Neural crest cell (in vitro differentiated cells): ENCODE results near the gene TGFBRAP1. TPM values are rescaled to one million over a fixed set of nuclear protein-coding genes. Genes with fewer than 3 reads are reported as not detected.
A peak's percentile ranks its signal among the peaks of the same experiment; 100 is the strongest.

Experiments
- DNase-seq: peaks from one replicate; pipeline ENCODE4 v3.0.0; 2021; ENCODE audit warnings: low read depth, mixed read lengths, low spot score
- H3K27ac Mint-ChIP-seq: one replicate; pipeline ENCODE4 v1.8.0; 2021; ENCODE audit warnings: mild to moderate bottlenecking, mixed read lengths; ENCODE audit not compliant: unreplicated experiment
- H3K27me3 Mint-ChIP-seq: 2 replicates; pipeline ENCODE4 v1.8.0; 2021; ENCODE audit warnings: low read depth, mild to moderate bottlenecking, mixed read lengths
- H3K36me3 Mint-ChIP-seq: 2 replicates; pipeline ENCODE4 v1.8.0; 2021; ENCODE audit warnings: low read depth, mild to moderate bottlenecking, mixed read lengths
- H3K4me1 Mint-ChIP-seq: 2 replicates; pipeline ENCODE4 v1.8.0; 2021; ENCODE audit warnings: mixed read lengths
- H3K4me3 Mint-ChIP-seq: one replicate; pipeline ENCODE4 v1.8.0; 2021; ENCODE audit warnings: mild to moderate bottlenecking, mixed read lengths
- H3K9me3 Mint-ChIP-seq: 2 replicates; pipeline ENCODE4 v1.8.0; 2021; ENCODE audit warnings: mixed read lengths
- total RNA-seq: library from RNA; stranded (reverse); gene quantifications from 2 replicates; pipeline ENCODE4 v1.2.1, GENCODE V29; 2021
- TF ChIP-seq, protein P1 (sequence below): fragments of 200-600 bp; sonication (generic); conservative IDR thresholded peaks from 2 replicates; pipeline ENCODE4 v1.5.0; 2021; ENCODE audit warnings: antibody characterized with exemption, mild to moderate bottlenecking

Gene TGFBRAP1
- total RNA-seq, 1 donor from 2014 or later: 23.8 TPM

- no peak for DNase-seq
- TF ChIP-seq, protein P1, sequence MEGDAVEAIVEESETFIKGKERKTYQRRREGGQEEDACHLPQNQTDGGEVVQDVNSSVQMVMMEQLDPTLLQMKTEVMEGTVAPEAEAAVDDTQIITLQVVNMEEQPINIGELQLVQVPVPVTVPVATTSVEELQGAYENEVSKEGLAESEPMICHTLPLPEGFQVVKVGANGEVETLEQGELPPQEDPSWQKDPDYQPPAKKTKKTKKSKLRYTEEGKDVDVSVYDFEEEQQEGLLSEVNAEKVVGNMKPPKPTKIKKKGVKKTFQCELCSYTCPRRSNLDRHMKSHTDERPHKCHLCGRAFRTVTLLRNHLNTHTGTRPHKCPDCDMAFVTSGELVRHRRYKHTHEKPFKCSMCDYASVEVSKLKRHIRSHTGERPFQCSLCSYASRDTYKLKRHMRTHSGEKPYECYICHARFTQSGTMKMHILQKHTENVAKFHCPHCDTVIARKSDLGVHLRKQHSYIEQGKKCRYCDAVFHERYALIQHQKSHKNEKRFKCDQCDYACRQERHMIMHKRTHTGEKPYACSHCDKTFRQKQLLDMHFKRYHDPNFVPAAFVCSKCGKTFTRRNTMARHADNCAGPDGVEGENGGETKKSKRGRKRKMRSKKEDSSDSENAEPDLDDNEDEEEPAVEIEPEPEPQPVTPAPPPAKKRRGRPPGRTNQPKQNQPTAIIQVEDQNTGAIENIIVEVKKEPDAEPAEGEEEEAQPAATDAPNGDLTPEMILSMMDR: peak; percentile 63
- Mint-ChIP-seq H3K36me3 (peaks cover 2% of the 10 kb centered on the region), H3K9me3 (no peaks in the 10 kb centered on the region), H3K4me3 (no peak overlapping the region), H3K27me3 (no peaks in the 10 kb centered on the region), H3K27ac (no peak overlapping the region), H3K4me1 (no peaks in the 10 kb centered on the region)
Observed at GRCh38 chr2:105344704-105345345, 15.3 kb upstream of the TGFBRAP1 start.

- no peak for DNase-seq
- H3K36me3 Mint-ChIP-seq: no peaks in the 10 kb centered on the region
- no peaks in the 10 kb centered on the region for H3K9me3 Mint-ChIP-seq
- no peak overlapping the region for H3K27ac Mint-ChIP-seq
- TF ChIP-seq, protein P1: no peak
- peaks cover 35% of the 10 kb centered on the region for H3K4me1 Mint-ChIP-seq
- H3K27me3 Mint-ChIP-seq: no peaks in the 10 kb centered on the region
- H3K4me3 Mint-ChIP-seq: peak overlapping the region; percentile 99
Observed at GRCh38 chr2:105339414-105339813, 9.9 kb upstream of the TGFBRAP1 start.

DNA sequence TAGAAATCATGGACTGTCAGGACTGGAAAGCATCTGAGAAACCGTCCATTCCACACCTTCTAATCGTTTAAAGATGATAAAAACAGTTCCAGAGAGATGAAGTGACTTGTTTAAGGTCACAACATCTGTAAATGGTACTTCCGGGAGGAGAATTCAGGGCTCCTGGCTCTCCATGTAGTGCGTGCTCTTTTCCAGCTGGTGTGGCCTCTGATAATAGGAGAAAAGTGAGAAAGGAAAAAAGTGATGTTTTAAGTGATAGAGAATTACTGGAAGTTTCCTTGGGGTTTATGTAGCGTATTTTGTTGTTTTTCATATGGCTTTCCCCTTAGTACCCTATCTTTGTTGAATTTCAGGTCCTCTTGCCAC is 8.5 kb upstream of the TGFBRAP1 start:
- H3K36me3 Mint-ChIP-seq: no peaks in the 10 kb centered on the region
- TF ChIP-seq, protein P1: no peak
- H3K4me3 Mint-ChIP-seq: peak overlapping the region; percentile 99
- peaks cover 35% of the 10 kb centered on the region for H3K4me1 Mint-ChIP-seq
- DNase-seq: no peak
- H3K9me3 Mint-ChIP-seq: no peaks in the 10 kb centered on the region
- H3K27me3 Mint-ChIP-seq: no peaks in the 10 kb centered on the region
- H3K27ac Mint-ChIP-seq: peak overlapping the region; percentile 93

- peak; percentile 80 for DNase-seq
- Mint-ChIP-seq H3K4me3 (peak within 1 kb of the TSS; percentile 99), H3K4me1 (peaks cover 35% of the 10 kb centered on the region), H3K36me3 (no peaks in the 10 kb centered on the region), H3K27me3 (no peaks in the 10 kb centered on the region), H3K9me3 (no peaks in the 10 kb centered on the region), H3K27ac (peak within 1 kb of the TSS; percentile 100)
- TF ChIP-seq, protein P1: no peak
Observed at GRCh38 chr2:105337122-105338019, 7.8 kb upstream of the TGFBRAP1 start, which contains the start of gene C2orf49. TSS of gene C2orf49 (plus strand) at chr2:105337540. CDS start at chr2:105337588, 48 bp downstream.

DNA sequence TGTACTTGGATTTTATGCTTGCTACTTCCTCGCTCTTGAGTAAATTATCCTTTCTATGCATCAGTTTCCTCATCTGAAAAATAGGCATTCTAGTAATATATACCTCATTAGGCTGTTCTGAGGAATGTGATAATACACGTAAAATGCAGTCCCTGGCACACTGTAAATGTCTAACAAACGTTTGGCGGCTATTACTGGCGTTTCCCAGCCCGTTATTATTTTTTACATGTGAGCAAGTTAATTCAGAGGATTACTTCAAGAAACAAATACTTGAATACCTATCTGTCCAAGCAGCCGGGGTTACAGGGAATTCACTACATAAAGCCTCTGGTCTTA is 7.2 kb upstream of the TGFBRAP1 start:
- H3K27ac Mint-ChIP-seq: peak overlapping the region; percentile 100
- no peaks in the 10 kb centered on the region for H3K36me3 Mint-ChIP-seq
- no peaks in the 10 kb centered on the region for H3K27me3 Mint-ChIP-seq
- peaks cover 35% of the 10 kb centered on the region for H3K4me1 Mint-ChIP-seq
- H3K9me3 Mint-ChIP-seq: no peaks in the 10 kb centered on the region
- DNase-seq: no peak
- peak overlapping the region; percentile 99 for H3K4me3 Mint-ChIP-seq
- TF ChIP-seq, protein P1: no peak
